K562 (cell line): ENCODE data around the gene LAMC1. TPM values are rescaled to one million over a fixed set of nuclear protein-coding genes. Genes with fewer than 3 reads are reported as not detected.

Experiments
- ATAC-seq: fragments of 200-7000 bp; cut with Tn5 transposase; 3 replicates; pipeline ENCODE4 v1.9.1; 2020; ENCODE audit warnings: moderate library complexity
- BruUV-seq: library from RNA; stranded (reverse); fragments of 400-500 nt; replicated peaks from 2 replicates; lab custom pipeline; 2021; lab: Mats Ljungman, UMichigan
- CTCF ChIA-PET: fragments of 300-600 bp; formaldehyde crosslinking; extraction: SDS; loops from one replicate; lab custom pipeline; 2021; ENCODE audit warnings: low intra/inter-chr PET ratio; lab: Yijun Ruan, JAX
- POLR2A ChIA-PET: fragments of 300-600, 350-650 bp; sonication (Branson Sonifier 250); formaldehyde crosslinking; extraction: SDS; loops from one replicate; lab custom pipeline; 2021; ENCODE audit warnings: antibody characterized with exemption, inconsistent platforms; lab: Yijun Ruan, JAX
- DNase-seq, 4 experiments: peaks; one replicate each; pipeline versions ENCODE4 v3.0.0 to v3.0.0-alpha.2; 2011 to 2018; ENCODE audit warnings: low spot score in 3 of 4, mixed read lengths in 3 of 4; ENCODE audit errors: extremely low read depth in 1 of 4
- FAIRE-seq: peaks from 2 replicates; lab custom pipeline; 2011; peaks lifted over from hg19 to GRCh38; lab: Jason Lieb, UNC
- H2AFZ ChIP-seq: 2 replicates; pipeline ENCODE4 v1.6.0; 2011; ENCODE audit warnings: low read depth, low read length, control low read depth, inconsistent platforms
- H3K27ac ChIP-seq: fragments of 200-600 bp; 3 replicates; pipeline ENCODE4 v1.8.0; 2011; ENCODE audit warnings: low read depth, mild to moderate bottlenecking, control low read depth, inconsistent platforms, low read length, moderate library complexity, mixed read lengths; ENCODE audit errors: extremely low read depth
- H3K27me3 ChIP-seq, 2 experiments: fragments of 300-600 bp in 1 of 2; 2 replicates in 1 of 2; 3 replicates in 1 of 2; pipeline versions ENCODE4 v1.6.0 to v1.8.0; 2011; ENCODE audit warnings: inconsistent platforms in 2 of 2, low read length in 2 of 2, mild to moderate bottlenecking in 1 of 2, mixed read lengths in 1 of 2, moderate library complexity in 1 of 2; ENCODE audit not compliant: control insufficient read depth in 2 of 2, insufficient read depth in 2 of 2
- H3K36me3 ChIP-seq: fragments of 300-600 bp; 3 replicates; pipeline ENCODE4 v1.8.0; 2011; ENCODE audit warnings: mild to moderate bottlenecking, low read length, inconsistent platforms; ENCODE audit not compliant: control insufficient read depth, insufficient read depth
- H3K4me1 ChIP-seq, 2 experiments: fragments of 200-600 bp in 1 of 2; replicated peaks in 1 of 2; 2 replicates in 1 of 2; 3 replicates in 1 of 2; pipeline versions ENCODE4 v1.5.1 to v1.8.0; 2011; ENCODE audit warnings: inconsistent platforms in 2 of 2, low read length in 2 of 2, mild to moderate bottlenecking in 1 of 2, mixed read lengths in 1 of 2, moderate library complexity in 1 of 2; ENCODE audit not compliant: control insufficient read depth in 2 of 2, insufficient read depth in 2 of 2
- H3K4me2 ChIP-seq: 2 replicates; pipeline ENCODE4 v1.6.1; 2011; ENCODE audit warnings: low read length, control low read depth, inconsistent platforms, mixed read lengths; ENCODE audit not compliant: insufficient read depth
- H3K4me3 ChIP-seq: fragments of 200-600 bp; sonication (generic), shearing (Covaris generic); 2 replicates; pipeline ENCODE4 v1.5.1; 2016; ENCODE audit warnings: control low read depth, inconsistent platforms
- H3K79me2 ChIP-seq: fragments of 200-600 bp; 3 replicates; pipeline ENCODE4 v1.8.0; 2011; ENCODE audit warnings: low read length, inconsistent platforms; ENCODE audit not compliant: control insufficient read depth, insufficient read depth
- H3K9ac ChIP-seq, 2 experiments: 2 replicates each; pipeline versions ENCODE4 v1.6.0 to v1.6.1; 2011; ENCODE audit warnings: low read depth in 2 of 2, low read length in 2 of 2, control low read depth in 1 of 2, inconsistent platforms in 1 of 2, mild to moderate bottlenecking in 1 of 2, mixed read lengths in 1 of 2; ENCODE audit not compliant: insufficient read depth in 1 of 2
- H3K9me1 ChIP-seq: one replicate; pipeline ENCODE4 v1.6.0; 2011; ENCODE audit warnings: inconsistent platforms, mild to moderate bottlenecking, low read length, moderate library complexity; ENCODE audit not compliant: control insufficient read depth, insufficient read depth
- H3K9me3 ChIP-seq: replicated peaks from 2 replicates; pipeline ENCODE4 v1.5.1; 2011; ENCODE audit warnings: low read depth, low read length, inconsistent platforms; ENCODE audit not compliant: control insufficient read depth, insufficient read depth
- H4K20me1 ChIP-seq: replicated peaks from 2 replicates; pipeline ENCODE4 v1.6.1; 2011; ENCODE audit warnings: low read length, inconsistent platforms, mixed read lengths; ENCODE audit not compliant: control insufficient read depth, insufficient read depth
- BRCA1 ChIP-seq, 2 experiments: fragments of 450-650 bp in 1 of 2; sonication (generic) in 1 of 2; formaldehyde crosslinking in 1 of 2; IDR thresholded peaks; 2 replicates each; pipeline versions ENCODE4 v1.5.0 to v1.6.1; 2017 to 2020; ENCODE audit warnings: mild to moderate bottlenecking in 1 of 2, missing genetic modification reagents in 1 of 2
- ILK ChIP-seq: fragments of 450-650 bp; IDR thresholded peaks from 2 replicates; pipeline ENCODE4 v1.6.1; 2016; ENCODE audit warnings: missing genetic modification characterization, low read depth, mild to moderate bottlenecking, missing compliant biosample characterization, moderate library complexity, borderline replicate concordance
- MXI1 ChIP-seq: IDR thresholded peaks from 2 replicates; pipeline ENCODE4 v1.6.1; 2011; ENCODE audit warnings: low read depth, mild to moderate bottlenecking, improper control_type of control experiment, low read length
- NEUROD1 ChIP-seq: fragments of 150-350 bp; IDR thresholded peaks from 2 replicates; pipeline ENCODE4 v1.6.1; 2014; ENCODE audit warnings: borderline replicate concordance, low read length, low read depth; ENCODE audit not compliant: partially characterized antibody
- RBM22 ChIP-seq: fragments of 200-400 bp; formaldehyde crosslinking; IDR thresholded peaks from 2 replicates; pipeline ENCODE4 v1.6.1; 2018; ENCODE audit warnings: low read length, low read depth; ENCODE audit not compliant: poor library complexity, severe bottlenecking
- WGBS: fragments of 100-300 bp; shearing (Covaris generic); methylation state at CpG from one replicate; pipeline ENCODE4 v1.1.6; 2016; ENCODE audit warnings: low coverage, mixed read lengths; ENCODE audit not compliant: insufficient coverage; ENCODE audit errors: missing lambda C conversion rate; 5-methylcytosine and 5-hydroxymethylcytosine counted together
- in situ Hi-C: fragments of 300-500 bp; cut with MboI; formaldehyde crosslinking; loops from 4 replicates; pipeline ENCODE4 v1.15.0; 2018; ENCODE audit warnings: inconsistent platforms, mixed read lengths
- intact Hi-C: fragments of 100-400 bp; cut with micrococcal nuclease; formaldehyde crosslinking; loops from 2 replicates; pipeline ENCODE4 v1.14.2; 2022
- polyA plus RNA-seq, 8 experiments: library from polyadenylated mRNA; depleted of rRNA in 4 of 8; stranded (reverse) in 5 of 8; unstranded in 3 of 8; fragments of >200 nt; fragmentation: Nextera tagmentation in 2 of 8; fragmentation: Illumina TruSeq in 1 of 8; extraction: Ambion mirVana in 2 of 8; extraction: Trizol in 1 of 8; gene quantifications; 2 replicates each; pipeline versions ENCODE4 v1.2.1 to v1.2.3, GENCODE V29; 2011 to 2014; ENCODE audit warnings: inconsistent platforms in 1 of 8, missing spikeins in 1 of 8
- total RNA-seq, 7 experiments: library from RNA; depleted of rRNA in 6 of 7; stranded (reverse); fragments of >200 nt in 6 of 7; fragmentation: Illumina TruSeq in 2 of 7; extraction: Trizol in 2 of 7; gene quantifications; 2 replicates each; pipeline versions ENCODE4 v1.2.1 to v1.2.3, GENCODE V29; 2011 to 2021; ENCODE audit warnings: low replicate concordance in 1 of 7
- TF ChIP-seq, protein P1 (sequence below): fragments of 250-450 bp; sonication (Bioruptor Pico); IDR thresholded peaks from 2 replicates; pipeline ENCODE4 v1.8.0; 2022; ENCODE audit warnings: moderate library complexity, mild to moderate bottlenecking, inconsistent platforms
- TF ChIP-seq, protein P2 (sequence below): sonication (generic); formaldehyde crosslinking; IDR thresholded peaks from 2 replicates; pipeline ENCODE4 v1.8.1; 2022; ENCODE audit warnings: missing genetic modification reagents

The LAMC1 gene
- total and polyA plus RNA-seq, 9 of the 15 experiments (the other 6 are each of a cell fraction or from before 2014, with no cell fraction given), result 0.07 to 0.71 (median 0.13) TPM; not detected in 2

DNA sequence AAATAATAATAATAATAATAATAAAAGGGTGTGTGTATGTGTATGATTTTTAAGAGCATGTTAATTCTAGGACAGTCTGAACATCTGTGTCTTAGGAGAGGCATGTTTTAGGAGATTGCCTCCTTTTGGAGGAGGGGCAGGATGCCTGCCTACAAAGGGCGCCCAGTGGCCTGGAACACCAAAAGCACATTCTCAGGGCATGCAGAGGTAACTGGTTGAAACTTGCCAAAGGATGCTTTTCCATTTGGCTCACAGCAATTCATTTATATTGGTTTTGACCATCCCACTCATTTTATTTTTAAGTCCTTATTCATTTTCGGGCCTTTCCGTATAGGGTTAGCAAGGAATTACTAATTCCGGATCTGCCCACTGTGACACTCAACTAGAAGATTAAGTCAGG, 141.7 kb downstream of the LAMC1 start:
- intact Hi-C loops, result no loop called here
- Histone ChIP-seq H3K79me2 (no peaks in the 10 kb centered on the region), H3K27me3 (peaks cover 3 to 9% of the 10 kb centered on the region in 2 experiments; a peak in 4 of 5 replicates), H3K36me3 (no peaks in the 10 kb centered on the region), H3K4me1 (peaks cover 0 to 6% of the 10 kb centered on the region in 2 experiments; a peak in 2 of 5 replicates), H3K9me3 (no peaks in the 10 kb centered on the region), H3K9me1 (no peaks in the 10 kb centered on the region), H3K9ac (no peak overlapping the region), H2AFZ (no peak overlapping the region), H3K27ac (no peak overlapping the region)
- FAIRE-seq (no peak), ATAC-seq (no peak), DNase-seq (no peak)
- POLR2A ChIA-PET, result no interaction called here
- no TSS peak for BruUV-seq
- in situ Hi-C loops, result no loop called here
- CTCF ChIA-PET, result no interaction called here
- no peak for TF ChIP-seq MXI1
- TF ChIP-seq, all 486 proteins: peak for 0
- 0% methylated on average over 4 of the region's 4 CpGs for WGBS
- Histone ChIP-seq H4K20me1 (no peaks in the 10 kb centered on the region), H3K4me3 (no peak overlapping the region), H3K4me2 (no peak overlapping the region)

DNA sequence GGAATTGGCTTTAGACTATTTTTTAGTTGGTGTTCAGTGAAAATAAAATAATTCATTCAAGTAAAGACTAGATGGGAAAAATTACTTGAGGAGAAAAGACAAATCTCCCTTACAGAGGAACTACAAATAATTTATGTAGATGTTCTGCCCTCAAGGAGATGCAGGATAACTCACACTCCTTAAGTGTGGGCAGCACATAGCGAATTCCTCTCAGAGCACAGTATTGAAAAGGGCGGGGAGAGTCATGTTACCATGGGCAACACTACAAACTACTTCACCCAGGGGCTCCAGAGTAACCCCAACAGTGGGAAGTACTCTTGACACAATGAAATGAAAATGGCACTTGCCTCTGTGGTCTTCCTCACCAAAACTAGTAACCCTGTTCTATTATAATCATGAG, 142.2 kb downstream of the LAMC1 start:
- no peaks in the 10 kb centered on the region for H4K20me1 ChIP-seq
- H3K27me3 ChIP-seq, result peaks cover 3 to 6% of the 10 kb centered on the region in 2 experiments; a peak in 4 of 5 replicates
- no TSS peak for BruUV-seq
- ChIA-PET CTCF (no interaction called here), POLR2A (no interaction called here)
- FAIRE-seq (peak; percentile 51), ATAC-seq (no peak), DNase-seq (no peak)
- no peak overlapping the region for H3K4me2 ChIP-seq
- intact Hi-C loops (no loop called here), in situ Hi-C loops (no loop called here)
- no peaks in the 10 kb centered on the region for H3K79me2 ChIP-seq
- peaks cover 0 to 1% of the 10 kb centered on the region in 2 experiments; a peak in 2 of 5 replicates for H3K4me1 ChIP-seq
- no peak overlapping the region for H3K27ac ChIP-seq
- H3K9me1 ChIP-seq, result no peaks in the 10 kb centered on the region
- H3K4me3 ChIP-seq, result no peak overlapping the region
- H2AFZ ChIP-seq, result no peak overlapping the region
- H3K9ac ChIP-seq, result no peak overlapping the region
- H3K36me3 ChIP-seq, result no peaks in the 10 kb centered on the region
- WGBS, result 0% methylated on average over 2 of the region's 2 CpGs
- H3K9me3 ChIP-seq, result no peaks in the 10 kb centered on the region
- TF ChIP-seq BRCA1 (IDR thresholded peaks at IDR 0.05) (no peak), BRCA1 (CRISPR knock-in tag; IDR thresholded peaks at IDR 0.05) (no peak), ILK (no peak), NEUROD1 (no peak), RBM22 (no peak)
- TF ChIP-seq, protein P1, sequence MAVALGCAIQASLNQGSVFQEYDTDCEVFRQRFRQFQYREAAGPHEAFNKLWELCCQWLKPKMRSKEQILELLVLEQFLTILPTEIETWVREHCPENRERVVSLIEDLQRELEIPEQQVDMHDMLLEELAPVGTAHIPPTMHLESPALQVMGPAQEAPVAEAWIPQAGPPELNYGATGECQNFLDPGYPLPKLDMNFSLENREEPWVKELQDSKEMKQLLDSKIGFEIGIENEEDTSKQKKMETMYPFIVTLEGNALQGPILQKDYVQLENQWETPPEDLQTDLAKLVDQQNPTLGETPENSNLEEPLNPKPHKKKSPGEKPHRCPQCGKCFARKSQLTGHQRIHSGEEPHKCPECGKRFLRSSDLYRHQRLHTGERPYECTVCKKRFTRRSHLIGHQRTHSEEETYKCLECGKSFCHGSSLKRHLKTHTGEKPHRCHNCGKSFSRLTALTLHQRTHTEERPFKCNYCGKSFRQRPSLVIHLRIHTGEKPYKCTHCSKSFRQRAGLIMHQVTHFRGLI (CRISPR knock-in tag), result no peak
- TF ChIP-seq, protein P2, sequence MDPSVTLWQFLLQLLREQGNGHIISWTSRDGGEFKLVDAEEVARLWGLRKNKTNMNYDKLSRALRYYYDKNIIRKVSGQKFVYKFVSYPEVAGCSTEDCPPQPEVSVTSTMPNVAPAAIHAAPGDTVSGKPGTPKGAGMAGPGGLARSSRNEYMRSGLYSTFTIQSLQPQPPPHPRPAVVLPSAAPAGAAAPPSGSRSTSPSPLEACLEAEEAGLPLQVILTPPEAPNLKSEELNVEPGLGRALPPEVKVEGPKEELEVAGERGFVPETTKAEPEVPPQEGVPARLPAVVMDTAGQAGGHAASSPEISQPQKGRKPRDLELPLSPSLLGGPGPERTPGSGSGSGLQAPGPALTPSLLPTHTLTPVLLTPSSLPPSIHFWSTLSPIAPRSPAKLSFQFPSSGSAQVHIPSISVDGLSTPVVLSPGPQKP, result no peak
